DOHH2 (cell line): ENCODE measurements around the gene JADE1.

ENCODE experiments used
- CTCF ChIP-seq: fragments of 200-600 bp; sonication (generic); IDR thresholded peaks from one replicate; pipeline ENCODE4 v1.5.1; 2014; ENCODE audit warnings: antibody characterized with exemption, mild to moderate bottlenecking, low read depth, low read length; ENCODE audit not compliant: poor library complexity, severe bottlenecking
- EZH2phosphoT487 ChIP-seq: fragments of 200-600 bp; sonication (generic); IDR thresholded peaks from 2 replicates; pipeline ENCODE4 v1.6.1; 2017; ENCODE audit warnings: borderline replicate concordance, mild to moderate bottlenecking, antibody characterized with exemption, low read length, moderate library complexity, mixed read lengths

- no peak for TF ChIP-seq CTCF
- no peak for TF ChIP-seq EZH2phosphoT487
These were observed 44.2 kb downstream of the JADE1 start for GRCh38 chr4:128853741-128854140.
